ENCODE results near the gene NME3.

NME3 gene

DNA sequence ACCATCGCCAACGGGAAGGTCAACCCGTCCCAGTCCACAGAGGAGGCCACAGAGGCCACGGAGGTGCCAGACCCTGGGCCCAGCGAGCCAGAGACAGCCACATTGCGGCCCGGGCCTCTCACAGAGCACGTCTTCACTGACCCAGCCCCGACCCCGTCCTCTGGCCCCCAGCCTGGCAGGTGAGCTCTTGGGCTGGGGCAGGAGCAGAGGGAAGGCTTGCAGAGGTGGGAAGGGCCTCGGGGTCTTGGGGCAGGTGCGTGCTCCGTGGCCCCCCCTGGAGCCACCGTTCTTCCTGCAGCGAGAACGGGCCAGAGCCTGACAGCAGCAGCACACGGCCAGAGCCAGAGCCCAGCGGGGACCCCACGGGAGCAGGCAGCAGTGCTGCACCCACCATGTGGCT lies 5.1 kb downstream of the NME3 start:
- peaks cover 86% of the 10 kb centered on the region for H3K36me3 ChIP-seq (ENCODE audit: insufficient read depth, insufficient read length, low read length)
- no peaks in the 10 kb centered on the region for H3K9me3 ChIP-seq (ENCODE audit: insufficient read depth, low read length)
- no peaks in the 10 kb centered on the region for H3K27me3 ChIP-seq (ENCODE audit: insufficient read depth, insufficient read length)
- no peak for DNase-seq (ENCODE audit: low read depth, low spot score)
- no peak overlapping the region for H3K9ac ChIP-seq (ENCODE audit: insufficient read length, low read depth)
- H3K4me3 ChIP-seq (ENCODE audit: insufficient read length, low read depth), result no peak overlapping the region
- TF ChIP-seq SUZ12 (IDR thresholded peaks at IDR 0.05; ENCODE audit: extremely low read depth, insufficient read depth, insufficient read length) (no peak), YY1 (IDR thresholded peaks at IDR 0.05; ENCODE audit: insufficient read depth, insufficient read length) (no peak), ZNF274 (IDR thresholded peaks at IDR 0.05; ENCODE audit: low read depth, low read length) (no peak)
- H3K4me1 ChIP-seq (ENCODE audit: insufficient read depth, insufficient read length), result peaks cover 25% of the 10 kb centered on the region

DNA sequence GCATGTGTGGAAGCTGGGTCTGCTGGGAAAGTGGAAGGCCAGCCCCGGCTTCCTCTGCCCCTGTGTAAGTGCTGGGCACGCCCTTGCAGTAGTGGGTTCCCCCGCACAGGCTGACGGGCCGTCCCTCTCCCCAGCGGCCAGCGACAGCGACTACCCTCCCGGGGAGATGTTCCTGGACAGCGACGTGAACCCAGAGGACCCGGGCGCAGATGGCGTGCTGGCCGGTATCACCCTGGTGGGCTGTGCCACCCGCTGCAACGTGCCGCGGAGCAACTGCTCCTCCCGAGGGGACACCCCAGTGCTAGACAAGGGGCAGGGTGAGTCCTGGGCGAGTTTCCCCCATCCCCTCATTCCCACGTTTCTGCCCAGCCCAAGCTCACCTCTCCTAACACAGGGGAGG lies 5.5 kb downstream of the NME3 start:
- Histone ChIP-seq H3K27me3 (ENCODE audit: insufficient read depth, insufficient read length) (no peaks in the 10 kb centered on the region), H3K9ac (ENCODE audit: insufficient read length, low read depth) (no peak overlapping the region), H3K36me3 (ENCODE audit: insufficient read depth, insufficient read length, low read length) (peaks cover 90% of the 10 kb centered on the region), H3K4me1 (ENCODE audit: insufficient read depth, insufficient read length) (peaks cover 25% of the 10 kb centered on the region), H3K4me3 (ENCODE audit: insufficient read length, low read depth) (no peak overlapping the region), H3K9me3 (ENCODE audit: insufficient read depth, low read length) (no peaks in the 10 kb centered on the region)
- DNase-seq (ENCODE audit: low read depth, low spot score), result no peak
- TF ChIP-seq SUZ12 (IDR thresholded peaks at IDR 0.05; ENCODE audit: extremely low read depth, insufficient read depth, insufficient read length), result no peak
- TF ChIP-seq YY1 (IDR thresholded peaks at IDR 0.05; ENCODE audit: insufficient read depth, insufficient read length), result no peak
- TF ChIP-seq ZNF274 (IDR thresholded peaks at IDR 0.05; ENCODE audit: low read depth, low read length), result no peak

DNA sequence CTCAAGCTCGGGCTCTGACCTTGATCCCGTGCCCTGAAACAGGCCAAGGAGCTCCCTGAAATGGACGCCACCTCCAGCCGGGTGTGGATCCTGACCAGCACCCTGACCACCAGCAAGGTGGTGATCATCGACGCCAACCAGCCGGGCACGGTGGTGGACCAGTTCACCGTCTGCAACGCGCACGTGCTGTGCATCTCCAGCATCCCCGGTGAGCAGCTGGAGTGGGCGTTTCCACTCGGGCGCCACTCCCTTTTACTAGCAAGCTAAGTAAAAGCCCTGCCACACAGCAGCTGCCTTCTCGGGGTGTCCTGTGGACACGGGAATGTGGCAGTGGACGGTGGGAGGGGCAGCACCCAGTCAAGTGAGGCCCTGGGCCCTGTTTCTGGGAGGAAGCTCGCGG lies 6.4 kb downstream of the NME3 start:
- H3K9ac ChIP-seq (ENCODE audit: insufficient read length, low read depth), result peak overlapping the region; percentile 82
- DNase-seq (ENCODE audit: low read depth, low spot score), result no peak
- H3K4me3 ChIP-seq (ENCODE audit: insufficient read length, low read depth), result no peak overlapping the region
- TF ChIP-seq YY1 (IDR thresholded peaks at IDR 0.05; ENCODE audit: insufficient read depth, insufficient read length) (no peak), ZNF274 (IDR thresholded peaks at IDR 0.05; ENCODE audit: low read depth, low read length) (no peak), SUZ12 (IDR thresholded peaks at IDR 0.05; ENCODE audit: extremely low read depth, insufficient read depth, insufficient read length) (no peak)
- H3K27me3 ChIP-seq (ENCODE audit: insufficient read depth, insufficient read length), result no peaks in the 10 kb centered on the region
- H3K9me3 ChIP-seq (ENCODE audit: insufficient read depth, low read length), result no peaks in the 10 kb centered on the region
- H3K4me1 ChIP-seq (ENCODE audit: insufficient read depth, insufficient read length), result peaks cover 25% of the 10 kb centered on the region
- H3K36me3 ChIP-seq (ENCODE audit: insufficient read depth, insufficient read length, low read length), result peaks cover 91% of the 10 kb centered on the region

- Histone ChIP-seq H3K4me1 (ENCODE audit: insufficient read depth, insufficient read length) (peaks cover 22% of the 10 kb centered on the region), H3K36me3 (ENCODE audit: insufficient read depth, insufficient read length, low read length) (peaks cover 89% of the 10 kb centered on the region), H3K9me3 (ENCODE audit: insufficient read depth, low read length) (no peaks in the 10 kb centered on the region), H3K4me3 (ENCODE audit: insufficient read length, low read depth) (peak overlapping the region; percentile 28), H3K9ac (ENCODE audit: insufficient read length, low read depth) (peak overlapping the region; percentile 82), H3K27me3 (ENCODE audit: insufficient read depth, insufficient read length) (no peaks in the 10 kb centered on the region)
- DNase-seq (ENCODE audit: low read depth, low spot score), result peak; percentile 52
- TF ChIP-seq SUZ12 (IDR thresholded peaks at IDR 0.05; ENCODE audit: extremely low read depth, insufficient read depth, insufficient read length), result no peak
These were observed 7.5 kb downstream of the NME3 start for GRCh38 chr16:1763521-1764511.

GRCh38 chr16:1762879-1763520 lies 8.3 kb downstream of the NME3 start:
- Histone ChIP-seq H3K4me3 (ENCODE audit: insufficient read length, low read depth) (no peak overlapping the region), H3K9ac (ENCODE audit: insufficient read length, low read depth) (peak overlapping the region; percentile 21), H3K9me3 (ENCODE audit: insufficient read depth, low read length) (no peaks in the 10 kb centered on the region), H3K27me3 (ENCODE audit: insufficient read depth, insufficient read length) (no peaks in the 10 kb centered on the region), H3K4me1 (ENCODE audit: insufficient read depth, insufficient read length) (peaks cover 24% of the 10 kb centered on the region), H3K36me3 (ENCODE audit: insufficient read depth, insufficient read length, low read length) (peaks cover 85% of the 10 kb centered on the region)
- no peak for DNase-seq (ENCODE audit: low read depth, low spot score)
- no peak for TF ChIP-seq SUZ12 (IDR thresholded peaks at IDR 0.05; ENCODE audit: extremely low read depth, insufficient read depth, insufficient read length)
- TF ChIP-seq YY1 (IDR thresholded peaks at IDR 0.05; ENCODE audit: insufficient read depth, insufficient read length), result no peak
- no peak for TF ChIP-seq ZNF274 (IDR thresholded peaks at IDR 0.05; ENCODE audit: low read depth, low read length)

DNA sequence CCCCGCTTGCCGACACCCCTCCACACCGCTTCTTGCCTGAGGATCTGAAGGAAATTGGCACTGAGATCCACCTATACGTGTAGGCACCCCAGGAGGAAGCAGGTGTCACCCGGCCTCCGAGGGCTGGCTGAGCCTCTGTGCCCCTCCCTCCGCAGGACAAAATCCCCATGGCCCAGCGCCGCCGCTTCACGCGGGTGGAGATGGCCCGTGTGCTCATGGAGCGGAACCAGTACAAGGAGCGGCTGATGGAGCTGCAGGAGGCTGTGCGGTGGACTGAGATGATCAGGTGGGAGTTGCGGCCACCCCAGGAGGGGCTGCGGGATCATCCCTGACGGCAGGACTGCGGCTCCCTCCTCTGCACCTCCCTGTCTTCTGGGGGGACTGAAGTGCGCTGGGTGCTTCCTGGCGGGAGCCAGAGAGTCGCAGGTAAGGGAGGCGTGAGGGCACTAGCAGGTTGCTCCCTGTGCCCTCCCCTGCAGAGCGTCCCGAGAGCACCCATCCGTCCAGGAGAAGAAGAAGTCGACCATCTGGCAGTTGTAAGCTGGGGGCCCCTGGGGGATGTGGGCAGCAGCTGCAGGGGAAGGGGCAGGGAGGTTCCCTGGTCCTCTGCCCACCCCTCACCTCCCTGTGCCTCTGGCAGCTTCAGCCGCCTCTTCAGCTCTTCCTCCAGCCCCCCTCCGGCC lies 9.0 kb downstream of the NME3 start:
- no peaks in the 10 kb centered on the region for H3K27me3 ChIP-seq (ENCODE audit: insufficient read depth, insufficient read length)
- H3K4me1 ChIP-seq (ENCODE audit: insufficient read depth, insufficient read length), result peaks cover 24% of the 10 kb centered on the region
- no peak for TF ChIP-seq ZNF274 (IDR thresholded peaks at IDR 0.05; ENCODE audit: low read depth, low read length)
- TF ChIP-seq SUZ12 (IDR thresholded peaks at IDR 0.05; ENCODE audit: extremely low read depth, insufficient read depth, insufficient read length), result no peak
- TF ChIP-seq YY1 (IDR thresholded peaks at IDR 0.05; ENCODE audit: insufficient read depth, insufficient read length), result no peak
- H3K36me3 ChIP-seq (ENCODE audit: insufficient read depth, insufficient read length, low read length), result peaks cover 85% of the 10 kb centered on the region
- H3K4me3 ChIP-seq (ENCODE audit: insufficient read length, low read depth), result no peak overlapping the region
- no peaks in the 10 kb centered on the region for H3K9me3 ChIP-seq (ENCODE audit: insufficient read depth, low read length)
- DNase-seq (ENCODE audit: low read depth, low spot score), result no peak
- H3K9ac ChIP-seq (ENCODE audit: insufficient read length, low read depth), result peak overlapping the region; percentile 21

GRCh38 chr16:1761751-1762150 lies 9.6 kb downstream of the NME3 start:
- no peak for DNase-seq (ENCODE audit: low read depth, low spot score)
- no peak overlapping the region for H3K4me3 ChIP-seq (ENCODE audit: insufficient read length, low read depth)
- peaks cover 24% of the 10 kb centered on the region for H3K4me1 ChIP-seq (ENCODE audit: insufficient read depth, insufficient read length)
- no peaks in the 10 kb centered on the region for H3K9me3 ChIP-seq (ENCODE audit: insufficient read depth, low read length)
- TF ChIP-seq YY1 (IDR thresholded peaks at IDR 0.05; ENCODE audit: insufficient read depth, insufficient read length) (no peak), SUZ12 (IDR thresholded peaks at IDR 0.05; ENCODE audit: extremely low read depth, insufficient read depth, insufficient read length) (no peak), ZNF274 (IDR thresholded peaks at IDR 0.05; ENCODE audit: low read depth, low read length) (no peak)
- no peaks in the 10 kb centered on the region for H3K27me3 ChIP-seq (ENCODE audit: insufficient read depth, insufficient read length)
- peaks cover 83% of the 10 kb centered on the region for H3K36me3 ChIP-seq (ENCODE audit: insufficient read depth, insufficient read length, low read length)
- no peak overlapping the region for H3K9ac ChIP-seq (ENCODE audit: insufficient read length, low read depth)

Measured in NT2/D1 (cell line).